Left ventricle myocardium inferior (tissue), 1 donor: Measurements from ENCODE around the gene YY1. TPM values are rescaled to one million over a fixed set of nuclear protein-coding genes. Genes with fewer than 3 reads are reported as not detected.

ENCODE experiments used
- DNase-seq: peaks from one replicate; pipeline ENCODE4 v3.0.0-alpha.2; 2020
- H3K27ac ChIP-seq: fragments of 200-600 bp; replicated peaks from 2 replicates; pipeline ENCODE4 v1.8.0; 2021
- H3K27me3 ChIP-seq: fragments of 200-600 bp; 2 replicates; pipeline ENCODE4 v1.8.0; 2021; ENCODE audit warnings: low read depth
- H3K36me3 ChIP-seq: fragments of 200-600 bp; 2 replicates; pipeline ENCODE4 v1.8.0; 2021
- H3K4me1 ChIP-seq: fragments of 200-600 bp; 2 replicates; pipeline ENCODE4 v1.8.0; 2021
- H3K4me3 ChIP-seq: fragments of 200-600 bp; 2 replicates; pipeline ENCODE4 v1.8.0; 2021; ENCODE audit warnings: mild to moderate bottlenecking, moderate library complexity
- H3K9me3 ChIP-seq: fragments of 200-600 bp; replicated peaks from 2 replicates; pipeline ENCODE4 v1.8.0; 2021
- CTCF ChIP-seq: fragments of 200-600 bp; IDR thresholded peaks from 2 replicates; pipeline ENCODE4 v1.8.0; 2021; ENCODE audit warnings: antibody characterized with exemption, mild to moderate bottlenecking, borderline replicate concordance
- intact Hi-C: fragments of 100-400 bp; cut with micrococcal nuclease; formaldehyde crosslinking; loops from one replicate; pipeline ENCODE4 v1.11.0; 2022
- total RNA-seq: library from RNA; stranded (reverse); fragmentation: NEBNext Ultra II Directional; extraction: Animal tissue kit (Norgen Biotek cat#: 25700); gene quantifications from one replicate; pipeline ENCODE4 v1.2.1, GENCODE V29; 2021
- donor health status: DM: no; HTN: yes; CAD: no; lungs with severe emphysema.

YY1 gene
- total RNA-seq, 1 donor from 2014 or later, result 44.7 TPM

- H3K36me3 ChIP-seq, result no peaks in the 10 kb centered on the region
- DNase-seq, result peak; percentile 52
- H3K4me1 ChIP-seq, result peaks cover 71% of the 10 kb centered on the region
- H3K9me3 ChIP-seq, result no peaks in the 10 kb centered on the region
- H3K27me3 ChIP-seq, result no peaks in the 10 kb centered on the region
- no peak for TF ChIP-seq CTCF
- H3K4me3 ChIP-seq, result peak overlapping the region; percentile 88
- peak overlapping the region; percentile 94 for H3K27ac ChIP-seq
- intact Hi-C loops, result no loop called here
Measured at GRCh38 chr14:100304825-100305323, 65.9 kb downstream of the YY1 start.

GRCh38 chr14:100305324-100306100 lies 66.6 kb downstream of the YY1 start:
- intact Hi-C loops, result no loop called here
- Histone ChIP-seq H3K27ac (peak overlapping the region; percentile 94), H3K4me1 (peaks cover 78% of the 10 kb centered on the region), H3K36me3 (no peaks in the 10 kb centered on the region), H3K27me3 (no peaks in the 10 kb centered on the region), H3K4me3 (peak overlapping the region; percentile 88), H3K9me3 (no peaks in the 10 kb centered on the region)
- TF ChIP-seq CTCF, result no peak
- peak; percentile 33 for DNase-seq

GRCh38 chr14:100306101-100306997 lies 67.4 kb downstream of the YY1 start, which contains the start of gene SLC25A29:
Gene SLC25A29, minus strand, starts transcription at chr14:100306444. Its CDS starts 212 bp downstream, at chr14:100306232.
- H3K27ac ChIP-seq, result peak within 1 kb of the TSS; percentile 94
- H3K27me3 ChIP-seq, result no peaks in the 10 kb centered on the region
- no peaks in the 10 kb centered on the region for H3K36me3 ChIP-seq
- peak within 1 kb of the TSS; percentile 88 for H3K4me3 ChIP-seq
- TF ChIP-seq CTCF, result no peak
- intact Hi-C loops, result no loop called here
- H3K9me3 ChIP-seq, result no peaks in the 10 kb centered on the region
- peaks cover 78% of the 10 kb centered on the region for H3K4me1 ChIP-seq
- peak; percentile 93 for DNase-seq

GRCh38 chr14:100306998-100307765 lies 68.2 kb downstream of the YY1 start:
- peaks cover 76% of the 10 kb centered on the region for H3K4me1 ChIP-seq
- H3K27me3 ChIP-seq, result no peaks in the 10 kb centered on the region
- peak overlapping the region; percentile 94 for H3K27ac ChIP-seq
- H3K9me3 ChIP-seq, result no peaks in the 10 kb centered on the region
- intact Hi-C loops, result no loop called here
- DNase-seq, result no peak
- H3K36me3 ChIP-seq, result no peaks in the 10 kb centered on the region
- TF ChIP-seq CTCF, result no peak
- H3K4me3 ChIP-seq, result peak overlapping the region; percentile 88
